ENCODE measurements around the gene NHEJ1. TPM values are rescaled to one million over a fixed set of nuclear protein-coding genes. Genes with fewer than 3 reads are reported as not detected.
A peak's percentile ranks its signal among the peaks of the same experiment; 100 is the strongest.

Gene NHEJ1
- total RNA-seq, 6 donors from 2014 or later = 7.9 to 26.2 (median 14.3) TPM

DNA sequence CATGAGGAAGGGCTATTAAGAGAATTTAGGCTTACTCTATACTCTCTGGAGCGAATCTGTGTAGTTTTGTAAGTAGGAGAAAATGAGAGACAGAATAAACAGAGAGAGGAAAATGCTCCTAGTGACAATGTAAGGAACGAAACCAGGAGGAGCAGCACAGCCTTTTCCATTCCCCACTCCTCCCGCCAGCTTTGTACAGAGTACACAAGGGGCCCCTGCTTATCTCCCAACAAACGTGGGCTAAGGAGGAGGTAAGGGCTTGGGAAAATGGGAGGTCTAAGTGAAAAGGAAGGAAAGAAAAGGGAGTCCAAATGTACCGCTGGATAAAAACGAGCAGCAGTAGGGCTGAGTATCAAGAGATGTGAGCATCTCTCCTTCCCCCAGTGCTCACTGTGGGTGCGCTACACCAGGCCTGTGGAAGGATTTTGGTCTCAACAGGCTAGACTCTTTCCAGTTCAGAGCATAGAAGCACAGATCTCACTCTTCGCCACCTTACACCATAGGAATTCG, 87.8 kb downstream of the NHEJ1 start:
- Histone ChIP-seq H3K9me3 (no peaks in the 10 kb centered on the region), H3K36me3 (peaks cover 0 to 35% (median 17%) of the 10 kb centered on the region in 4 donors), H3K4me3 (no peak overlapping the region), H3K4me1 (peaks cover 0 to 10% (median 7%) of the 10 kb centered on the region in 4 donors), H3K27ac (no peak overlapping the region), H3K27me3 (no peaks in the 10 kb centered on the region)
- no peak for DNase-seq
- 84 to 89% methylated on average over 9 of the region's 9 CpGs for WGBS, 2 donors
- no peak for ATAC-seq (ENCODE audit: low FRiP score in 2 of 2)
- TF ChIP-seq, protein P1, sequence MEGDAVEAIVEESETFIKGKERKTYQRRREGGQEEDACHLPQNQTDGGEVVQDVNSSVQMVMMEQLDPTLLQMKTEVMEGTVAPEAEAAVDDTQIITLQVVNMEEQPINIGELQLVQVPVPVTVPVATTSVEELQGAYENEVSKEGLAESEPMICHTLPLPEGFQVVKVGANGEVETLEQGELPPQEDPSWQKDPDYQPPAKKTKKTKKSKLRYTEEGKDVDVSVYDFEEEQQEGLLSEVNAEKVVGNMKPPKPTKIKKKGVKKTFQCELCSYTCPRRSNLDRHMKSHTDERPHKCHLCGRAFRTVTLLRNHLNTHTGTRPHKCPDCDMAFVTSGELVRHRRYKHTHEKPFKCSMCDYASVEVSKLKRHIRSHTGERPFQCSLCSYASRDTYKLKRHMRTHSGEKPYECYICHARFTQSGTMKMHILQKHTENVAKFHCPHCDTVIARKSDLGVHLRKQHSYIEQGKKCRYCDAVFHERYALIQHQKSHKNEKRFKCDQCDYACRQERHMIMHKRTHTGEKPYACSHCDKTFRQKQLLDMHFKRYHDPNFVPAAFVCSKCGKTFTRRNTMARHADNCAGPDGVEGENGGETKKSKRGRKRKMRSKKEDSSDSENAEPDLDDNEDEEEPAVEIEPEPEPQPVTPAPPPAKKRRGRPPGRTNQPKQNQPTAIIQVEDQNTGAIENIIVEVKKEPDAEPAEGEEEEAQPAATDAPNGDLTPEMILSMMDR (IDR thresholded peaks at IDR 0.05) = no peak
- TF ChIP-seq POLR2AphosphoS5 (IDR thresholded peaks at IDR 0.05) (no peak), POLR2A (IDR thresholded peaks at IDR 0.05) (no peak), EP300 (IDR thresholded peaks at IDR 0.05) (no peak)

DNA sequence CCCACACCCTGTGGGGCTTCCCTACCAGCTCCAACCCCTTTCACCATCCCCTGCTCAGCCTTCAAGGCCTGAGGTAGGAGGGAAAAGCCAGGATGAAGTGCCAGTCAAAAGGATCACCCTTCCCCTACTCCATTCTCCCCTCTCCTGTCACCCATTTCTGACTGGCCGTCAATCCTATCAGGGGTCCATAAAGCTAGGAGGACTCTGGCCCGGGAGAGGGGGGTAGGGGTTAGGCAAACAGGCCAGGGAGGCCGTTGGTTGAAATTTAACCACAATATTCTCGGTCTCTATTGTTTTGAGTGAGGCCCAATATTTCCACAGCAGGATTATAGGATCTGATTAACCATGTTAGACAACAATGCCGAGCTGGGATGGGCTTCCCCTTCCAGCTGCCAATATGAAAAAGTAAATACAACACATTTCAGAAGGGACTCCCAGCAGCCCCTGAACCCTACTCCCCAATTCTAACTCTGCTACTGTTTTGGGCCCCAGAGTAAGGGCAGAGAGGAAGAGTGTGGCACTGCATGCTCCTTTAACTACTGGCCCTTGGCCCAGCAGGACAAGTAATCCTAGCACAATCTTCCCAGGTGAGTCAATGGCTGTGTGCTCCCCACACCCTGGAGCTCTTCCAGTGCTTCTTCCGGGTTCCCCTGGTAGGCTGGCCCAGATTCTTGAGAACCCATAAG, 89.3 kb downstream of the NHEJ1 start:
- H3K27ac ChIP-seq = peak overlapping the region in 1 of 4 donors; percentile 14
- no peak for TF ChIP-seq POLR2A (IDR thresholded peaks at IDR 0.05)
- peaks cover 0 to 10% (median 7%) of the 10 kb centered on the region in 4 donors for H3K4me1 ChIP-seq
- no peaks in the 10 kb centered on the region for H3K9me3 ChIP-seq
- H3K36me3 ChIP-seq = peaks cover 0 to 20% (median 12%) of the 10 kb centered on the region in 4 donors
- no peak overlapping the region for H3K4me3 ChIP-seq
- 57 to 58% methylated on average over 6 of the region's 6 CpGs for WGBS, 2 donors
- H3K27me3 ChIP-seq = no peaks in the 10 kb centered on the region
- DNase-seq = no peak
- ATAC-seq (ENCODE audit: low FRiP score in 2 of 2) = no peak

DNA sequence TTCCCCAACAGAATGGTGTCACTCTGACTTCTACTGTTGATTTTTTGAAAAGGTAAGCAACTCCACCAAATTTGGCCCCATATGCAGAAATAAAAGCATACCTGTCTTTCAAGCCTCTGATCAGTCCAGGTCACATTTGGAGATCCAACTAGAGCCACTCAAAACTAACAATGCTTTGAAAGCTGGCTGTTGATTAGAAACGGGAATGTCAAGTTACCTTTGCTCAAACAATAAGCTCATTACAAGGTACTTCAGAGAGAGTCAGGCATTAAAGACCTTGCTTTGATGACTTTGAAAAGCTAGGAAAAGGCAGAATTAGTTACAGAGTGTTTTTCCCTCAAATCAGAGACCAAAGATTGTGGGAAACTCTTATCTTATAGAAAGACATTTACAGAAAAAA, 95.1 kb downstream of the NHEJ1 start:
- Histone ChIP-seq H3K27ac (no peak overlapping the region), H3K27me3 (peaks cover 0 to 8% (median 6%) of the 10 kb centered on the region in 4 donors), H3K4me3 (no peak overlapping the region), H3K4me1 (peaks cover 0 to 10% (median 6%) of the 10 kb centered on the region in 4 donors), H3K36me3 (no peaks in the 10 kb centered on the region), H3K9me3 (no peaks in the 10 kb centered on the region)
- DNase-seq (no peak), ATAC-seq (ENCODE audit: low FRiP score in 2 of 2) (no peak)
- no peak for TF ChIP-seq POLR2AphosphoS5 (IDR thresholded peaks at IDR 0.05)
- no peak for TF ChIP-seq POLR2A (IDR thresholded peaks at IDR 0.05)
- TF ChIP-seq EP300 (IDR thresholded peaks at IDR 0.05) = no peak
- TF ChIP-seq, protein P1 (IDR thresholded peaks at IDR 0.05) = no peak
- WGBS, 2 donors = 67 to 71% methylated on average over 1 of the region's 1 CpG

DNA sequence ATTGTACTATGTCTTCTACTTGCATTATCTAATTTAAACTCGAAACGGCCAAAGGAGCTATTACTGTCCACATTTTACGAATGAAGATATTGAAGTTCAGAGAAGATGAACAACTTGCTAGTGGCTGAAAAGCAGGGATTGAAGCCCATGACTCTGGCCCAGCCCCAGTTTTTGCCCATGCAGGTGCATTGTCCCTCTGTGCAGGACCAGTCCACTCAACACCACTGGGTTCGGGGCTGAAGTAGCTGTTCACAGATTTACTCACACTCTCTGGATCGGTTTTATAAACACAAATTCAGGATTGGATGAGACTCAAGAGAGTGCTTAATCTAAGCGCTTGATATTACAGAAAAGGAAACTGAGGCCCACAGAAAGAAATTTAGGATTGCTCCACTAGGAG, 98.5 kb downstream of the NHEJ1 start:
- DNase-seq (no peak), ATAC-seq (ENCODE audit: low FRiP score in 2 of 2) (no peak)
- Histone ChIP-seq H3K27ac (no peak overlapping the region), H3K27me3 (peaks cover 0 to 39% (median 17%) of the 10 kb centered on the region in 4 donors), H3K4me1 (peaks cover 29 to 43% (median 36%) of the 10 kb centered on the region in 4 donors), H3K9me3 (no peaks in the 10 kb centered on the region), H3K36me3 (no peaks in the 10 kb centered on the region), H3K4me3 (no peak overlapping the region)
- no peak for TF ChIP-seq POLR2AphosphoS5 (IDR thresholded peaks at IDR 0.05)
- TF ChIP-seq POLR2A (IDR thresholded peaks at IDR 0.05) = no peak
- TF ChIP-seq EP300 (IDR thresholded peaks at IDR 0.05) = no peak
- TF ChIP-seq, protein P1 (IDR thresholded peaks at IDR 0.05) = no peak
- WGBS, 2 donors = 67 to 71% methylated on average over 6 of the region's 6 CpGs

DNA sequence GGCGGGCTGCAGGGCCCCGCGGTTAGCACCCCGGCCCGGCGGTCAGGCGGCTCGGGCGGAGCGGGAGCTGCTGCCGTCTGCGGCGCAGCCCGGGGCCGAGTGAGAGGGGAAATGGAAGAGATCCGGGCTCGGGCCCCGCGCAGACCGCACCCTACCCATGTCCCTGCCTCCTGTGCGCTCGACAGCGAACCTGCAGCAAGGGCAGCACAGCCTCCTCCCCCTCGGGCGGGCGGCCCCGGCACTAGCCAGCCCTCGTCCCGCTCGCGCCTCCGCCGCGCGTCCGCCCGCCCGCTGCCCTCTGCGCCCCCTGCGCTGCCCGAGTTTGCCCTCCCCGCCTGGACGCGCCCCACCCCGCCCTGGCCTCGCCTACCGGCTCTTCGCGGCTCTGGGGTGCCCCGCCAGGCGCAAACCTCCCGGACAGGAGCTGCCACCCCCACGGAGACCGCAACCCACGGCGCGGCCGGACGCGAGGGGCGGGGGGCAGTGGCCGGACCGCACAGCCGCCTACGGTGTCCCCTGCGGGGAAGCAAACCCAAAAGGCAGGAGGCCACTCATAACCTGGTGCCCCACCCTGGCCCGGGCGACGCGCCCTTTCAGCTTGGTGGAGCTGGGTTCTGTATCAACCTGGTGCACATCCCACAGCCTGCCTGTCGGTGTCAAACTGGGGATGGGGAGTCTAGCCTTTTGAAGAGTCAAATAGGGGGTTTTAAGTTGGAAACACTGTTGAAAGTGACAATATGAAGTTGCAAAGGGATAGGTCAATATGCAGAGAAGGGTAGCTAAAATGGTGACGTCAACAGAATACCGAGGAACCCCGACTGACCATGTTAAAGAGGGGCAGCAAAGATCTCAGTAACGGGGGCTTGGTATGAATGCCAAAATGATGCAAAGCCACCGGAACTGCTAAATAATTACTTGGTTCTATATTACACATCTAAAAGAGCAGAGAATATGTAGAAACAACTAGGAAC, 99.5 kb downstream of the NHEJ1 start, which contains the start of gene IHH:
TSS of gene IHH (minus strand) at position 101 of the 971 bp plus-strand sequence. CDS start 454 bp downstream, outside the sequence.
- Histone ChIP-seq H3K4me3 (peak within 1 kb of the TSS in 3 of 4 donors; percentile 42 to 50 (median 49)), H3K4me1 (peaks cover 29 to 43% (median 36%) of the 10 kb centered on the region in 4 donors), H3K36me3 (no peaks in the 10 kb centered on the region), H3K27ac (no peak within 1 kb of the TSS), H3K9me3 (no peaks in the 10 kb centered on the region), H3K27me3 (peaks cover 0 to 44% (median 19%) of the 10 kb centered on the region in 4 donors)
- DNase-seq = peak in 1 of 2 donors; percentile 88
- WGBS, 2 donors = 12 to 18% methylated on average over 10 of the region's 76 CpGs
- peak in 1 of 2 donors; percentile 4 for ATAC-seq (ENCODE audit: low FRiP score in 2 of 2)
- peak in 1 of 4 donors; percentile 21 for TF ChIP-seq POLR2A (IDR thresholded peaks at IDR 0.05)
- TF ChIP-seq, protein P1 (IDR thresholded peaks at IDR 0.05) = no peak
- TF ChIP-seq POLR2AphosphoS5 (IDR thresholded peaks at IDR 0.05) = no peak
